ENCODE data around the gene BTBD2. TPM values are rescaled to one million over a fixed set of nuclear protein-coding genes. Genes with fewer than 3 reads are reported as not detected.

Gene BTBD2
- total RNA-seq, 1 donor from 2014 or later: 57.3 TPM

DNA sequence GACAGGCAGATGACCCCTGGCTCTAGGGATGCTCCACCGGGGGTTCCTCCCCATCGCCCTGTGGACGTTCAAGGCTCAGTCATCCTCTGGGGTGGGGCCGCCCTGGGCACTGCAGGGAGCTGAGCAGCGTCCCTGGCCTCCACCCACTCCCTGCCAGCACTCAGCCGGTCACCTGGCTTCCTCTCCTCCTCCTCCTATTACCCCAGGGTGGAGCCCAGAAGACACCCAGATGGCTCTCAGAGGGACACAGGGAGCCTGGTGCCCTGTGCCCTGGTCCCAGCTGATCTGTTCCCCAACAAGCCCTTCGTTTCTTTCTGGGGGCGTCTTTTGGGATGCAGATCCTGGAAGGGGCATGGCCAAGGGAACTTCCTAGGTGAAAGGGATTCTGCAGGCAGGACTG is 39.2 kb upstream of the BTBD2 start:
- Mint-ChIP-seq H3K4me3 (peak overlapping the region; percentile 71), H3K36me3 (ENCODE audit: low read depth) (peaks cover 4% of the 10 kb centered on the region), H3K4me1 (peaks cover 67% of the 10 kb centered on the region), H3K27me3 (no peaks in the 10 kb centered on the region), H3K27ac (peak overlapping the region; percentile 92), H3K9me3 (no peaks in the 10 kb centered on the region)
- DNase-seq: no peak
- intact Hi-C loops (cut with micrococcal nuclease): loop anchor here (5.0 kb wide), 1 partner anchor 192 kb away; the partner anchor contains the start of gene KLF16
- POLR2A ChIA-PET: interaction anchor here (1.0 to 59.1 kb wide), 3 partner anchors 9 to 28 kb away, joined by 3 to 2723 read pairs (median 490); partner anchors contain the start of genes IZUMO4 and MOB3A
- CTCF ChIA-PET: interaction anchor here (1.2 kb wide), 1 partner anchor 39 kb away, joined by 3 read pairs; no protein-coding TSS in a partner anchor
- ATAC-seq (ENCODE audit: low read depth): no peak
- TF ChIP-seq, protein P1, sequence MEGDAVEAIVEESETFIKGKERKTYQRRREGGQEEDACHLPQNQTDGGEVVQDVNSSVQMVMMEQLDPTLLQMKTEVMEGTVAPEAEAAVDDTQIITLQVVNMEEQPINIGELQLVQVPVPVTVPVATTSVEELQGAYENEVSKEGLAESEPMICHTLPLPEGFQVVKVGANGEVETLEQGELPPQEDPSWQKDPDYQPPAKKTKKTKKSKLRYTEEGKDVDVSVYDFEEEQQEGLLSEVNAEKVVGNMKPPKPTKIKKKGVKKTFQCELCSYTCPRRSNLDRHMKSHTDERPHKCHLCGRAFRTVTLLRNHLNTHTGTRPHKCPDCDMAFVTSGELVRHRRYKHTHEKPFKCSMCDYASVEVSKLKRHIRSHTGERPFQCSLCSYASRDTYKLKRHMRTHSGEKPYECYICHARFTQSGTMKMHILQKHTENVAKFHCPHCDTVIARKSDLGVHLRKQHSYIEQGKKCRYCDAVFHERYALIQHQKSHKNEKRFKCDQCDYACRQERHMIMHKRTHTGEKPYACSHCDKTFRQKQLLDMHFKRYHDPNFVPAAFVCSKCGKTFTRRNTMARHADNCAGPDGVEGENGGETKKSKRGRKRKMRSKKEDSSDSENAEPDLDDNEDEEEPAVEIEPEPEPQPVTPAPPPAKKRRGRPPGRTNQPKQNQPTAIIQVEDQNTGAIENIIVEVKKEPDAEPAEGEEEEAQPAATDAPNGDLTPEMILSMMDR (IDR thresholded peaks at IDR 0.05): no peak

- intact Hi-C loops (cut with micrococcal nuclease): loop anchor here (5.0 kb wide), 1 partner anchor 191 kb away; the partner anchor contains the start of gene KLF16
Observed at GRCh38 chr19:2053601-2054389, 38.3 kb upstream of the BTBD2 start.

DNA sequence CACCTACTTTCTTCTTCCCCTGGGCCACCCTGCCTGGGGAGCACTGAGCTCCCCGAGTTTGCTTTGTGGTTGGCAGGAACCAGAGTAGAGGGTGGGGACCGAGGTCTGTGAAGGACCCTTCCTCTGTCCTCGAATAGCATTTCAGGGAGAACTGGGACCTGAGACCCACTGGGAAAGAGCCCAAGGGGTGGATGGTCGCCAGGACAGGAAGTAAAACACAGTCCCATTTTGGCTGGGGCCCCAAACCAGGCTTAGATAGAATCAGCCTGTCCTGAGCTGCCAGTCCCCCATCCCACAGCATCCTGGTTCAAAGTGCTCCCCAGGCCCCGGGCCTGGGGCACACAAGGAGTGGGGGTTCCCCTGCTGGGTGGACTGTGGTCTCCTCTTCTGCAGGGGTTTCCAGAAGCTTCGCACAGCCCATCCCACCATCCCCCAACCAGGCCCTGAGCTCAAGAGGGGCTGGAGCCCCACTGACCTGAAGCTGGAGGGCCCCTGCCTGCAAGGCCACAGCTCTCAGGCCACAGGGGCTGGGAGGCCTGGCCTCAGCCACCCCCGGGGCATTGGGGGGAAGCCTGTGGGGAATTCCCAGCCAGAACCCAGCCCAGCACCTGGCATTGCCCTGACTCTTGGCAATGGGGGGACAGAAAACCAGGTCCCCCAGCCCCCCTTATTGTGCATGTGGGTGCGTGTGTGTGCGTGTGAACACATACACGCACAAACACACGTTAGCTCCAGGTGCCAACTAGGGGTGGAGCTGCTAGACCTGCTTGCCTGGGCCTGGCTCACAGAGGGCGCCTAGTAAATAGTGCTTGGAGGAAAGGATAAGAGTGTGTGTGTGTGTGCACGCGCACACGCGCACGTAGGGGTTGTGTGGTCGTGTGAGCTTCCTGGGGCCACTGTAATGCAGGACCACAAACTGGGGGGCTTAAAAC is 36.5 kb upstream of the BTBD2 start:
- Mint-ChIP-seq H3K36me3 (ENCODE audit: low read depth) (peaks cover 29% of the 10 kb centered on the region), H3K27ac (peak overlapping the region; percentile 97), H3K27me3 (no peaks in the 10 kb centered on the region), H3K9me3 (no peaks in the 10 kb centered on the region), H3K4me1 (peaks cover 76% of the 10 kb centered on the region), H3K4me3 (peak overlapping the region; percentile 83)
- ATAC-seq (ENCODE audit: low read depth): peak; percentile 19
- intact Hi-C loops (cut with micrococcal nuclease): loop anchor here (1.0 to 5.0 kb wide), 9 partner anchors 9 to 190 kb away; partner anchors contain the start of genes AP3D1, CSNK1G2, IZUMO4 and KLF16
- ChIA-PET POLR2A (interaction anchor here (0.6 to 59.1 kb wide), 30 partner anchors 10 to 577 kb away, joined by 3 to 2723 read pairs (median 6); partner anchors contain the start of genes ADAT3, AP3D1, BTBD2 and IZUMO4), CTCF (interaction anchor here (0.6 to 2.0 kb wide), 9 partner anchors 9 to 187 kb away, joined by 3 to 25 read pairs (median 6); partner anchors contain the start of gene MOB3A)
- TF ChIP-seq, protein P1 (IDR thresholded peaks at IDR 0.05): no peak
- peak; percentile 77 for DNase-seq

More at GRCh38 chr19:2053601-2054389, 38.3 kb upstream of the BTBD2 start:
- no peak for ATAC-seq (ENCODE audit: low read depth)
- no peak for DNase-seq
- no peaks in the 10 kb centered on the region for H3K27me3 Mint-ChIP-seq
- peak overlapping the region; percentile 97 for H3K27ac Mint-ChIP-seq
- CTCF ChIA-PET: interaction anchor here (1.2 to 2.0 kb wide), 2 partner anchors 16 to 40 kb away, joined by 3 to 6 read pairs; no protein-coding TSS in a partner anchor
- no peak overlapping the region for H3K4me3 Mint-ChIP-seq
- POLR2A ChIA-PET: interaction anchor here (0.6 to 59.1 kb wide), 7 partner anchors 8 to 178 kb away, joined by 3 to 2723 read pairs (median 13); partner anchors contain the start of genes IZUMO4 and MOB3A
- H3K4me1 Mint-ChIP-seq: peaks cover 73% of the 10 kb centered on the region
- H3K36me3 Mint-ChIP-seq (ENCODE audit: low read depth): peaks cover 14% of the 10 kb centered on the region
- TF ChIP-seq, protein P1 (IDR thresholded peaks at IDR 0.05): no peak
- no peaks in the 10 kb centered on the region for H3K9me3 Mint-ChIP-seq

GRCh38 chr19:2050991-2051772 is 35.7 kb upstream of the BTBD2 start, which contains the start of gene MKNK2:
Gene MKNK2, minus strand, starts transcription at chr19:2051244. Its CDS starts 393 bp downstream, at chr19:2050851.
- Mint-ChIP-seq H3K9me3 (no peaks in the 10 kb centered on the region), H3K27ac (peak within 1 kb of the TSS; percentile 97), H3K4me1 (peaks cover 77% of the 10 kb centered on the region), H3K36me3 (ENCODE audit: low read depth) (peaks cover 38% of the 10 kb centered on the region), H3K4me3 (peak within 1 kb of the TSS; percentile 93), H3K27me3 (no peaks in the 10 kb centered on the region)
- ChIA-PET CTCF (interaction anchor here (0.6 to 1.9 kb wide), 7 partner anchors 10 to 186 kb away, joined by 3 to 25 read pairs (median 6); partner anchors contain the start of gene MOB3A), POLR2A (interaction anchor here (0.5 to 59.1 kb wide), 27 partner anchors 11 to 578 kb away, joined by 3 to 2723 read pairs (median 5); partner anchors contain the start of genes ADAT3, AP3D1, BTBD2 and IZUMO4)
- DNase-seq (peak; percentile 99), ATAC-seq (ENCODE audit: low read depth) (peak; percentile 61)
- TF ChIP-seq, protein P1 (IDR thresholded peaks at IDR 0.05): no peak
- intact Hi-C loops (cut with micrococcal nuclease): loop anchor here (1.0 to 5.0 kb wide), 7 partner anchors 9 to 189 kb away; partner anchors contain the start of genes AP3D1, CSNK1G2, IZUMO4 and KLF16

All from activated B cell treated with CpG ODN at 0.5 μM for 24 hours (primary cell).